Dedifferentiated amniotic fluid mesenchymal stem cell (primary cell): ENCODE measurements around the gene MYH8.

Experiments used
- DNase-seq: peaks from one replicate; pipeline ENCODE4 v3.0.0-alpha.2; 2016; ENCODE audit errors: extremely low spot score

Gene MYH8

GRCh38 chr17:10421900-10422542 is at the start of gene MYH8:
Gene MYH8 (minus strand): TSS chr17:10421950. CDS start chr17:10420227, 1,723 bp downstream.
- DNase-seq: no peak

DNA sequence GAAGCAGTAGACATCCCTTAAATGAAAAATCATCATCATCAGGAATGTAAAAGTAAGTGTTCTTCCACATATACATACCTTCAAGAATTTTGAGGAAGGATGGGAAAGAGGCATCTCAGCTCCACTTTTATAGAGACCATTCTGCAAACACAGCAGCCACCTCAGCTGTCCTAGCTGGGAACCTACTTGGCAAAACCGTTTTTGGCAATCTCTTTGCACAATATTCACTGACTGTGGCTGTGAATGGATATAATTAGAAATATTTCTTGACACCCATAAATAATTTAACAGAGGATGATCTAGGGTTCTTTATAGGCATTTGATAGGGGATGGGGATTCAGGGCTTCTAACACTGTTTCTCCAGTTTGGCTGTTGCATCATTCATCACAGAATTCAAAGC is 47.7 kb upstream of the MYH8 start, which contains the start of gene MYH4:
MYH4 (minus strand) TSS at position 101 of the 400 bp plus-strand sequence. CDS start 2,814 bp downstream, outside the sequence.
- DNase-seq: no peak

GRCh38 chr17:10463402-10463801 is 41.7 kb upstream of the MYH8 start:
- no peak for DNase-seq

DNA sequence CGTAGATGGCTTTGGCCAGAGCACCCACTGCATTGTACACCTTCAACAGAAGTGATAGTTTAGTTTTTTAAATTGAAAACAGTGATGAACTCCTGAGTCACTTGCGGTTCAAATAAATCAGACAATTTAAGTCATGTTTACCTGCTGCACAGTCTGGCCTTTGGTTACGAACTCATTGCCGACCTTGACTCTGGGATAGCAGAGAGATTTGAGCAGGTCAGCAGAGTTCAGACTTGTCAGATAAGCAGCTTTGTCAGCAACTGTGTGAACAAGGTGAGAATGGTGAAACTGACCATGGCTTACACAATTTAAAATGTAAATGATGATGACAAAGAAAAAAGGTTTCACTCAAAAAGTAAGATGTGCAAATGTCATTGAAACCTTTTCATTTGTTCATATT is 38.3 kb upstream of the MYH8 start:
- DNase-seq: no peak

DNA sequence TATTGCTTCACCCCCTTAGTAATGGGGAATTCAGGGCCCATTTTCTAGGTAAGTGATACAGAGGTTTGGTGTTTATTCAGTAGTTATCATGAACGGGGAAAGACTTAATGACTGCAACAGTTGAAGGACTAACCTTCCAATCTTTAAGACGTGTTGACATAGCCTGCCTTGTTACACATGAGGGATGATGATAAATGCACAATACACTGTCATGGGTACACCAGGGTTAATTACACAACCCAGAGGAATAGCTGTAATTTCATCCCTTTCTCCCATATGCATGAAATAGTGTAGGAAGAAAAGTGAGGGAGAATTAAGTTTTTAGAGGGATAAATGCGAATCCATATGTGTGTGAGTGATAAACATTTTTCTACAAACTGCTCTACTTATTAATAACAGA is 37.0 kb upstream of the MYH8 start:
- DNase-seq: no peak

- no peak for DNase-seq
Measured at GRCh38 chr17:10457952-10458351, 36.2 kb upstream of the MYH8 start.

GRCh38 chr17:10447026-10447931 is 25.5 kb upstream of the MYH8 start:
- no peak for DNase-seq

GRCh38 chr17:10439816-10440215 is 18.1 kb upstream of the MYH8 start:
- no peak for DNase-seq

DNA sequence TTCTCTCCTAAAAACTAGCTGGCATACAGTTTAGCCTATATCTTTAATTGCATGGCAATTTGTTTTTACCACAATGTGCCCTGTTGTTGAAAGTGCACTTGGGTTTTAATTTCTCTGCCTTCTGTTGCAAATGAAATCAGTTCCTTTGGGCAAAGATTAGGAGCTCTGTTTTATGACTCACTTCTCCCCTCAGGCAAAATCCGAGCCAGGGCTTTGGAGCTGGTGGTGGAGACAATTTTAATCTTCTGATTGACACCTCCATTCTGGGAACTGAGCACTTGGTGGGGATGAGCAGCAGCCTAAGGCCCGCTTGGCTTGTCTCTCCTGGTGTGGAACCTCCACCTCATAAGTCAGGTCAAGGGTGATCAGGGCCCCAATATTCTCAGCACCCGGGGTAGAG is 13.3 kb upstream of the MYH8 start:
- DNase-seq: no peak

- DNase-seq: no peak
Measured at GRCh38 chr17:10429421-10430045, 7.8 kb upstream of the MYH8 start.

DNA sequence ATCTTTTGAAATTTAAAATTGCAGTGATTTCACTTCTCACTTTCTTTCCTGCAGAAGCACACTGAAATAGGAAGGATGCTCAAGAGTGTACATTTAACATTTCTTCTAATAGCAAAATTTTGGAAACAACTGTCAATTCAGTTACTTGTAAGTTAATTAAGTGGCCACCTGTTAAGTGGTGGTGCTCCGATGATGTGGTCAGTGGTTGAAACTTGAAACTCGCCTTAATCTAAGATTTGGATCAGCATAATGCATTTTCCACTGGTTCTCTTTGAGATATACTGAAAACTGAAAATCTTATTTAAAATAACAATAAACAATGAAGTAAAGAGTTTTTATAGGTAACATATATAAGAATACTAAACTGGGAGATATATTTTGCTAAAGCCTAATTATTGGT is 7.0 kb upstream of the MYH8 start:
- DNase-seq: no peak

DNA sequence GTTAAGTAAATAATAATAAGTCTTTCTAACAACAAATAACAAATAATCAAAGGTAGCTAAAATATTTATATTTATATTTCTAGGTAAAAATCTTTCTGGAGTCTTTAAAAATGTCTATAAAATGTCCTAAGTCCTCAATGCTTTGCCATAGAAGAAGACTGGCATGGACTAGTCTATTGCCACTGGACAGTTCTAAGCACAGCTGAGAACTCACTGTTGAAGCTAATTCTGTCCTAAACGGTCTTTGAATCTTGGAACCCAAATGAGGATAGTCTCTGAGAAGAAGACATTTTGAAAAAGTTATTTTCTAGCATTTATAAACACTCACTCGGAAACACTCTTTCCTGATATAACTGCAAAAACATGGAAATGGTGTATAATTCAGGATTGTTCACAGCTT is 539 bp downstream of the MYH8 start:
- no peak for DNase-seq

- no peak for DNase-seq
Measured at GRCh38 chr17:10420811-10421210, 939 bp downstream of the MYH8 start.

GRCh38 chr17:10417431-10417830 is 4.3 kb downstream of the MYH8 start:
- no peak for DNase-seq

GRCh38 chr17:10415161-10415560 is 6.6 kb downstream of the MYH8 start:
- DNase-seq: no peak

- no peak for DNase-seq
Measured at GRCh38 chr17:10403589-10403988, 18.2 kb downstream of the MYH8 start.

DNA sequence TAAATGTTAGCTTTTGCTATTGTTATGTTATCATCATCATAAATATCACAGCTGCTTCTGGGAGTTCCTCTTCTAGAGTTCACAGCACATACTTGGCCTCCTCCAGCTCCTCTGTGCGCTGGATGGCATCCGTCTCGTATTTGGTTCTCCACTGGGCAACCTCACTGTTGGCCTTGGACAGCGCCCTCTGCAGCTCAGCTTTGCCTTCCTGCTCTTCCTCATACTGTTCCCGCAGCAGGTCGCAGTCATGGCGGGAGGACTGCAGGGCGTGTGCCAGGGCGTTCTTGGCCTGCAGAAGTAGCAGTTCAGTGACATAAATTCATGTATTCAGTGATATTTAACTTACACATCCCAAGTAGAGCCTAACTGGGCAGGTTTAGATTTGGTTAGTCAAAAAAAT is 23.4 kb downstream of the MYH8 start:
- no peak for DNase-seq

DNA sequence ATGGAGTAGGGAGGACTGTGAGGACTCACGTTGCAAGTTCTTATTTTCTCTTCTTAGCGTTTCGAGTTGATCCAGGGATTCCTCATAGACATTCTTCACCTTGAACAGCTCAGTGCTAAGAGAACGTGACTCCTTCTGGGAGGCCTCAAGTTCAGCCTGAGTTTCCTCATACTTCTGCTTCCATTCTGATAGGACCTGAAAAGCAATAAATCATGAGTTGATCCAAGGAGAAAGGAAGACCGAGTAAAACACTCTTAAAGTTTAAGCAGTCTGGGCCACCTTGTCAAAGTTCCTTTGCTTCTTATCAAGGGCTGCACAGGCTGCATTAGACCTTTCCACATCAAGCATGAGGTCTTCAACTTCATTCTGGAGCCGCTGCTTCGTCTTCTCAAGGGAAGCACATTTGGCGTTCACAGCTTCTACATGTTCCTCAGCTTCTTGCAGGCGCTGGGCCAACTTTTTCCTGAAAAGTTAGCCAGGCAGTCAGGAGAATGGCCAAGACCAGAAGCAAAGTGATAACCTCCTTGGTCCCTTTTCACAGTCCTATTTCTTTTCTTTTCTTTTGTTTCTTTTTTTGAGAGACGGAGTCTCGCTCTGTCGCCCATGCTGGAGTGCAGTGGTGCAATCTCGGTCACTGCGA is 25.1 kb downstream of the MYH8 start:
- DNase-seq: no peak

DNA sequence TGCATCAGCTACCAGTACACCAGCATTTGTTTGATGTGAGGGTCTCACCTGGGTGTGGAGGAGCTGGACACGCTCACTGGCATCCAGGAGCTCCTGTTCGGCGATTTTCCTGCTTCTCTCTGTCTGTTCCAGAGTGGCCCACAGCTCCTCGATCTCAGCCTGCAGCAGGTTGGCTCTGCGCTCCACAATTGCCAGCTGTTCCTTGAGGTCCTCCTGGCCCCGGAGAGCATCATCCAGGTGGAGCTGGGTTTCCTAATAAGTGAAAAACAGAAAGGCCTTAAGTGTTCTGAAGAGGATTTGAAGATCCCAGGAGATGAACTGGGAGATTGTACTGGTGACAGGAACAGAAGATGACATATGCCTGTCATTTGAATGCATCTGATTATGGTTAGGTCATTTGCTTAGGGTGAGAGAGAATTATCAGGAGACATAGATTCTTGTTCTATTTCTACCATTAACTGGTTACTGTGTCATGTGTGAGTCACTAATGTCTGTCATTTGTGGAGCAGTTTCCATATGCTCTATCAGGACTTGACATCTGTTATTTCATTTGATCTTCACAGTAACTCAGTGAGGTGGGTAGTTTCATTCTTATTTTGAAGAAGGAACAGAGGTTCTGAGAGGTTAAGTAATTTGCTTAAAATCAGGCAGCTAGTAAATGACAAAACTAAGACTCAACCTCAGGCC is 27.4 kb downstream of the MYH8 start:
- DNase-seq: no peak

GRCh38 chr17:10392880-10393279 is 28.9 kb downstream of the MYH8 start:
- DNase-seq: no peak

DNA sequence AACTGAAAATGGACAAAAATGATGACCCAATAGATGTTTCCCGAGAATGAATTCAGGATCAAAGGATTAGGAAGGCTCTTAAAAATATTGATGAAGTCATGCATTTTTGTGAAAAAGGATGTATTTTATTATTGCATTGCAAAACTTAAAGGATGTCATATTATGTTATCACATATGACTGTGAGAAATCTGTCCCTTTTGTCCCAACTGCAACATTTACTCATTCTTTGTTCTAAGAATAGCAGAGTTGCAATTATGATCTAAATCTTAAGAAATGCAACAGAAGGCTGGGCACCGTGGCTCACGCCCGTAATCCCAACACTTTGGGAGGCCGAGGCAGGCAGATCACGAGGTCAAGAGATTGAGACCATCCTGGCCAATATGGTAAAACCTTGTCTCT is 35.9 kb downstream of the MYH8 start:
- DNase-seq: no peak

- no peak for DNase-seq
Measured at GRCh38 chr17:10384175-10384574, 37.6 kb downstream of the MYH8 start.
